GM18868 (cell line): ENCODE measurements around the gene PTPN14.

Source experiments
- ATAC-seq: cut with Tn5 transposase; IDR thresholded peaks from one replicate; pipeline ENCODE4 v1.9.1; 2021; ENCODE audit warnings: mild to moderate bottlenecking, moderate library complexity; ENCODE audit not compliant: unreplicated experiment

PTPN14 gene

DNA sequence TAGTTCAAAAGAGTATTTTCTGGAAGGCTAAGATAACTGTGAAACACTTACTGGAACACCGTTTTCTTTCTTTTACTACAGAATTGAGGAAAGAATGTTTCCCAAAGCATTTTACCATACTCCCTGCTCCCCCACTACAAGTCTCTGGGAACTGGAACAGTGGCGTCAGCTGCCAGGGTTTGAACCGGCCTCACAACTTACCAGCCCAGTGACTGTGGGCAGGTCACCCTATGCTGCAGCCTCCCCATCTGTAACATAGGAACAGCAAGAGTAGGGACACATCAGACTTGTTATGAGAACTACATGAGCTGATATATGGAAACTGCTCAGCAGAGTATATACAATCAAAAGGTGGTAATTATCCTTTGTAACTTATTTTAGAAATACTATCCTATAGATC, 91.5 kb downstream of the PTPN14 start:
- ATAC-seq: no peak

GRCh38 chr1:214458541-214458940, 92.9 kb downstream of the PTPN14 start:
- ATAC-seq: no peak

DNA sequence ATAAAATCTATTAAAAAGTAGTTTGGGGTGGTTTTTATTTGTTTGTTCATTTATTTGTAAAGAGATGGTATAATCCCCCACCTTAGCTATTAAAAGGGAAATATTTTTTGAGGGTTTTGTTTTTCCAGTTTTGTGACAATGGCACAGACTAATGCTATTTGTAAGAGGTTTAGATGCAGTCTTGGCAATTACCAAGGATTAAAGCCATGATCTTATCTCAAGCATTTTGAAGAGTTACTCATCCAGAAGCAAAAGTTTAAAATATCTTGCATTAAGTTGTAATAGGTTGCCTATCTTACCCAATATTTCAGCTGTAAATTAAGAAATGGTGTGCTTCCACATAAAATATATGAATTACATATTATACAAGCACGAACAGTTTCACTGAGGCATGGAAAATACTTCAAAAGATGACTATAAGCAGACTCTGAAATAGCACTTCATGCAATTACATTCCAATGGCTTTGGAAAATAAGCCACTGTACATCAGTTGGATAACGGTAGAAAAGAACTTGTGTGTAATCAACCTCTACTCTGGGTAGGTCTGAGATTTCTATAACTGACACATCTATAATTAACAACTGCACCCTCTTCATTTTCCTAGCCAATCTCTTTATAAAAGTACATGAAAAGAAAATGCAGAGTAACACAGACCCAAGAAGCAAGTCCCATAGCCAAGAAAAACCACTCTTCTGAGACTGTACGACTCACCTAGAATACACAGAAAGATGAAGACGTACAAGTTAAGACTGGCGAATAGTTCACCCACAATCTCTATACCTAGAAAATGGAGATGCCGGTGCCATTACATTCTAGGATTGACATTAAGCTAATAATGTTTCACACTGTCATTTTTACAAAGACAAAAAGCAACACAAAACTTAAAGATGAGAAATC, 95.2 kb downstream of the PTPN14 start:
- ATAC-seq: no peak

- no peak for ATAC-seq
These were observed 95.9 kb downstream of the PTPN14 start for GRCh38 chr1:214455479-214455878.

GRCh38 chr1:214454569-214455396, 96.6 kb downstream of the PTPN14 start:
- no peak for ATAC-seq

GRCh38 chr1:214453109-214453722, 98.2 kb downstream of the PTPN14 start:
- ATAC-seq: no peak

DNA sequence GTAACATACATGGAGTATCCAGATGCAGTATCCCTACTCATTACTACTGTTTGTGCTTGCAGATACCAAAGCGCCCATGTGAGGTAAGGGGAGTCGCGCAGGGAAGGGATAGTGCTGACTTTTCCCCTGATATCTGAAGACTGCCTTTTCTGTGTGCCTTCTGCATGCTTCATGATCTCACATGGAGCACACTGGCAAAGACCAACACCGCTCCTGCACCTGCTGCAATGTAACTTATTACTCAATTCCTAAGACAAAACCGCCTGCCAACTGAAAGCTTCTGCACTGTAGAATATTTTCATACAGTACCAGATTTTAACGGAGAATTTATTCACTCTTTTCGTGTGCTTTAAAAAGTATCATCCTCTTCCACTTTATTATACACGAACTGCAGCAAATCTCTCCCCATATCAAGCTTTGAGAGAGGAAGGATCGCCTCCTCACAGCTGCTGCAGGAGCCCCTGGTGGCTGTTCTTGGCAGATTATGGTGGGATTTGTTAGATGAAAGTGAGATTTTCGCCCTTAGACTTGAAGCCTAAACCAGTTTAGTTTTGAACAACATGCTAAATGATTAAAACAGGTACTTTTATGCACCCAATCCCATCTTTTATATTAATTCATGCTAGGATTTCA, 99.1 kb downstream of the PTPN14 start:
- ATAC-seq: no peak

- no peak for ATAC-seq
These were observed 99.8 kb downstream of the PTPN14 start for GRCh38 chr1:214451596-214451995.

DNA sequence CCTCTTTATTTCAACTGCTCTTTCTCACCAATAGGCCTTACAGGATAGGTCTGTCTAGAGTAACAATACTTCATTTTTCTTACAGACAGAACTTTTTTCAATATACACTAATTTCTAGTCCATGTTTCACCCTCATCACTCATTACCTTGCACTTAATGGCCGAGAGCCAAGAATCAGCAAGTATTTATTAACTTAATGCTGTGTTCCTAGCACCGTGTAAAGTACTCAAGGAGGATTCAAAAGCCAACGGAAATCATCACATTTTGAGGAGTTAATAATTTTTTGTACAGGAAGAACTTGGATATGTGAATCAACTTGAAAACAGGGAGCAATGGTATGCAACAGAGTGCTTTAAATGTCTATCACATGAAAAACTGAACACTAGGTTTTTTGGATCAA, 102.0 kb downstream of the PTPN14 start:
- ATAC-seq: no peak

GRCh38 chr1:214448536-214448935, 102.9 kb downstream of the PTPN14 start:
- ATAC-seq: no peak

GRCh38 chr1:214447557-214447871, 103.9 kb downstream of the PTPN14 start:
- ATAC-seq: no peak

- no peak for ATAC-seq
These were observed 104.4 kb downstream of the PTPN14 start for GRCh38 chr1:214446772-214447556.

- no peak for ATAC-seq
These were observed 105.4 kb downstream of the PTPN14 start for GRCh38 chr1:214445831-214446614.

DNA sequence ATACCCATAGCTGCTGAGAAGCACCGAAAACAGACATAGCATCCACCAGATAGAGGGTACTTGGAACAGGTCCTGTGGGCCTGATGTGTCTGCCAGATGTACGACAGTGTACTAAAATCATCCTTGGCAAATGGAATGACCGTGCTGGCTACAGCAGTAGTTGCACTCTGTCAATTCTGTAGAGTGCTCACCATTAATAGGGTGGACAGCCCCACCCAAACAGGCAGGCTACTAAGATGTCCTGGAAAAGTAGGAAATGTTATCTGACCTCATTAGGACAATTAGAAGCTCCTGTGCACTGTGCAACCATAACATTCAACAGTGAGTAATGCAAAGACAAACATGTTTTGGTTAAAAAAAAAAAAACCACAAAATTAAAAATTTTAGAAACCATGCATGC, 106.2 kb downstream of the PTPN14 start:
- ATAC-seq: no peak

DNA sequence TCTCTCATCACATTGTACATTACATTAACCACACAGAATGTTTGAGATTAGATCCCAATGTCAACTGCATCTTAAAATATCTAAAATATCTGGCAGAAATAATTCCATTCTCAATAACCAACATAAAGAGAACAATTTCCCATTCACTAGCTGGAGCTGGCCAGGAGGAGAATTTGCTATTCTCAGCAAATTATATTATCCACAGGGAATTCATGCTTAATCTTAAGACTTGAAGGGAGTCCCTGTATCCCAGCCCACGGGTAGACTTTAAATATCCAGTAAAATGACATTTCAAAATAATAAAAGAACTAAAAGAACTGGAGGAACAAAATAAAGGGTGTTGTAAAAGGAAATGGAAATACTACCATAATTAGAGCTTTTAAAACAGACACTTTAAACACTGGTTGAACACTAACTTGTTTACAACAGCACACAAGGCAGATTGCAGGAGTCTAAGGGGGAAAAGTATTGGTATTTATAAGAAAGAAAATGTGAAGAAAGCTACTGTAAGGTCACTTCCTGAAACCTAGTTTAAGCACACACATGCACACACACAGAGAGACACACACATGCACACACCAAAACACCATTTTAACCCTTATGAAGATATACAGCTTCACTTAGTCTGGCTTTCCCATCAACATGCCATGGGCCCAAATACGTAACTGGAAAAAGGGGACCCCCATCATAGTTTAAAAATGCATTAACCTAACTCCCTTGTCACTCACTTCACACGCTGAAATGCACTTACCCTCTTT, 107.0 kb downstream of the PTPN14 start:
- ATAC-seq: no peak

DNA sequence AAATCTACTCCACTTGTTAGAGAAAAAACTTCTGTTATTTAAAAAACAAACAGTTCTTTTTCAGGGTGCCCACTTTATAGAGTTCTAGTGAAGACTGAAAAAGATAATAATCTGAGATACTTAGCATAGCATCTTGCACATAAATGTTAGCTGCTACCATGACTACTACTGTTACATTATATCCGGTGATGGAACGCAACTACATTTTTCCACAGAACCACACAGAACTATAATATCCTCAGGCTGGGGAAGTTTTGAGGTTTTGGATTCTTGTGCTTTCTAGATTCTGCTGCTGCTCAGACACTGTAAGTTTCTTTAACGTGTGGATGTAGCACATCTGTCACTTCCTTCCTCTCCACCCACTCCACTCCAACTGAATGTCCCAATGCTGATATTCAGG, 110.3 kb downstream of the PTPN14 start:
- no peak for ATAC-seq

DNA sequence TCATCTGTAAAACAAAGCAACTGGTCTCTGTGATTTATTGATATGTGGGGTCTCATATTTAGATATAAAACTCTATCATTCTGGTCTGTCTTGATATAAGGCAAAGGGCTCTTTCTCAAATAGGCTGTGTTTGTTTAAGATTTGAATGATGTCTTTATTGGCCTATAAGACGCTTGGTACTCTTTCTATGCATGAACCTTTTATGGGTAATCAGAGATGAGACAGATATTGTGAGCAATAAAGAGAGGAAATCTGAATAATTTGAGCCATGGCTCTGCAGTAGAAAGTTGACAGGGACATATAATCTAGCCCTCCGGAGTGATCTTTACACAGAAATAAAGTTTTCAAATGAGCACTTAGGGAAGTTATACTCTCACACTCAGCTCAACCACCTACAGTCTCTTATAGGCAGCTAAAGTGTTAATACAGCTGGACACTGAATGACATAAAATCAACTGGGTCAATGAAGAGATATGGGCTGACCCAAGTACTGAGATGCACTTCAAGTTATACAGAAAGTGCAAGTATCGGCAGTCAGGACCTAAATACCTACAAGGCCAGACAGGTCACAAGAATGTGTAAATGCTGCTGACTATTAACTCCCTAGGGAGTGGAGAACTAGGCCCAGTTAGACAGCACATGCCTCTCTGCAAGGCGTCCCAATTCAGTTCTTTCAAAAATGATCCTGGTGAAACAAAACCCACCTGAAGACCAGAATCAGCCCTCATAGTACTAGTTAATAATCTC, 111.0 kb downstream of the PTPN14 start:
- ATAC-seq: no peak
